CD4-positive, alpha-beta T cell treated with Interleukin-15 for 4 hours (primary cell): Measurements from ENCODE around the gene SYNC.
"Not testable (repeated sequence)": the region's sequence is repeated elsewhere in the genome, so short reads cannot be mapped to it uniquely, and the experiment has no call there.

Experiments used
- DNase-seq: peaks from one replicate; pipeline ENCODE4 v3.0.0-alpha.2; 2020; ENCODE audit warnings: low spot score

SYNC gene

DNA sequence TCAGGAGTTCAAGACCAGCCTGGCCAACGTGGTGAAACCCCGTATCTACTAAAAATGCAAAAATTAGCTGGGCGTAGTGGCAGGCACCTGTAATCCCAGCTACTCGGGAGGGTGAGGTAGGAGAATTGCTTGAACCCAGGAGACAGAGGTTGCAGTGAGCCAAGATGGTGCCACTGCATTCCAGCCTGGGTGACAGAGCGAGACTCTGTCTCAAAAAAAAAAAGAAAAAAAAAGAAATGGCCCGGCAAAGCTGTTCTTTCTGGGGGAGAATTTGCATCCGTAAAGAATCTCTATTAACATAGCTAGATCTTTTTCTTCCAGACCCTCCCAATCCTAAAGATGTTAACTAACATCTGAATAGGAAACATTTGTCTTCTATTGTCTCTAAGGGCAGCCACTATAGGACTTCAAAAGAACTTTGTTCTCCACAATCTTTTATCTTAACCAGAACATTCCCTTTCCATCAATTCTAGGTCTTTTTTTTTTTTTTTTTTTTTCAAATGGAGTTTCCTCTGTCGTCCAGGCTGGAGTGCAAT, 60.2 kb downstream of the SYNC start:
- DNase-seq, result not testable (repeated sequence)

DNA sequence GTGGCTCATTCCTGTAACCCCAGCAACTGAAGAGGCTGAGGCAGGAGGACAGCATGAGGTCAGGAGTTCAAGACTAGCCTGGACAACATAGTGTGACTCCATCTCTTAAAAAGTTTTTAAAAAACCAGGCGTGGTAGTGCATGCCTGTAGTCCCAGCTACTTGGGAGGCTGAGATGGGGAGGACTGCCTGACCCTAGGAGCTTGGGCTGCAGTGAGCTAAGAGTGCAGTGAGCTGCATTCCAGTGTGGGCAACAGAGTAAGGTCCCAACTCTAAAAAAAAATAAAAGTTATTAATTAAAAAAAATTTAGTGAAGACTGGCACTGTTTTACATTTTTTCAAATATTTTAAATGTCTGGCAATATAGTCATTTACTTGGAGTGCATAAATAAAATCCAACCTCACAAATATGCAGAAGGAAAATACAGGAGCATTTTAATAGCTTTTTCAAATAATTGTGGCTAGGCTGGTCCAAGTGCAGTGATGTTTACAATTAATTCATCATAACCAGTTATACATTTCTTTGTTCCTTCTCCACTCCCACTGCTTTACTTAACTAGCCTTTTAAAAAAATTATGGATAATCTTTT, 63.0 kb downstream of the SYNC start:
- DNase-seq, result no peak

DNA sequence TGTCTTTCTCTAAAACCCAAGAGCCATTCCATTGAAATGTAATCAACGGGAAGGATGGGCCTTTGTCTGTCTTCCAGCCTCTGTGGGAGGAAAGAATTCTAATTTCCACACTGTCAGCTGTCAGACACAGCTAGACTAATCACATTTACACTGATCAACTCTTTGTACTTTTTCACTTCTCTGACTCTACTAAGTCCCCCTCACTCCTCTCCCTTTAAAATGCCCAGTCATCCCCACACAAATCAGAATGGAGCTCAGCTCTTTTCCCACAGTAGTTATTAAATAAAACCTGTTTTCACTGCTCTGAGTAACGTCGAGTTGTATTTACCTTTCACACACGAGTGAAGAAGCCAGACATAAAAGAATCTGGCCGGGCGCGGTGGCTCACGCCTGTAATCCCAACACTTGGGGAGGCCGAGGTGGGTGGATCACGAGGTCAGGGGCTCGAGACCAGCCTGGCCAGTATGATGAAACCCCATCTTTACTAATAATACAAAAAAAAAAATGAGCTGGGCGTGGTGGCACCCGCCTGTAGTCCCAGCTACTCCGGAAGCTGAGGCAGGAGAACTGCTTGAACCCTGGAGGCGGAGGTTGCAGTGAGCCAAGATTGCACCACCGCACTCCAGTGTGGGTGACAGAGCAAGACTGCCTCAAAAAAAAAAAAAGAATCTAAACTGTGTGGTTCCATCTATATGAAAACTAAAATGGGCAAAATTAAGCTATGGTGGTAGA, 65.5 kb downstream of the SYNC start:
- no peak for DNase-seq

DNA sequence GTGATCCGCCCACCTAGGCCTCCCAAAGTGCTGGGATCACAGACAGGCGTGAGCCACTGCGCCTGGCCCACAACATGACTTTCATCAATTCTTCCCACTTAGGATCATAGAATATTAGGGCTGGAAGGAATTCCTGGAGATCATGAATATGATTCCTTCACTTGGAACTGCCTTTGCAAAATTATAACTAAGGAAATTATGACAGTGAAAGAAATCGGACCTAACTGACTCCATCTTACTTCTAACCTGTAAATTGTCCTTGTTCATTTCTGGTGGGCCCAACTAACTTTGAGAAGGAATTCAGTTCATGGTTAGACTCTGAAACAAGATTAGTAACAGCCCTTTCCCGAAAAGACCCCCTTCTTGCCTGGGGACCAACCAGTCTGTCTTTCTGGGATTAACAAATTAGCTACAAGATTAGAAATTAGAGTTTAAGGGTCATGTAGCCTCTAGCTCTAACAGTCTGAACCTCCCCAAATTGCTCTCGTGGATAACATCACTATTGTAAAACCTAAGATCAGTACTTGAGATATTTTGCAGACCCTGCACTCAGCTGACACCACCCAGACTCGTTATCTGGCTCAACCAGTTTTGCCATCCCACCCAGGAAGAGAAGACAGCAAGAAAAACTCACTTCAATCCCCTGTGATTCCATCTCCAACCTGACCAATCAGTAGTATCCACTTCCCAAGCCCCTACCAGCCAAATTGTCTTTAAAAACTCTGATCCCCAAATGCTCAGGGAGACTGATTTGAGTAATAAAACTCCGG, 66.9 kb downstream of the SYNC start:
- DNase-seq, result no peak

DNA sequence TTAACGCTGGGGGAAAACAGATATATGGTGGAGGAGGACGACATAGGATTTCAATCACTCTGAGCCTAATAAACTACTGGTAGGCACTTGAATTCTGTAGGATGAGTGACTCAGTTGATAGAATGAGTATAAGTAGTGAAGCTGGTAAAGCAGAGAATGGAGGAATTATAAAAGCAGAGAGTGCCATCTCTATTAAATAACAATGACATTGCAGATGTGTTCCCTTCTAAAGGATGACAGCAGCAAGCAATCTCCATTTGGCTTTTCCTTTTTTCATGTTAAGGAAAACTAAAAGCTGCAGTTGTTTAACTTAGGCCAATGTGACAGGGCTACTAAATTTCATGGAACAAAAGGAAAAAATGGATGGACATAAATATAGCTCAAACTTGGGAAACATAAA, 69.7 kb downstream of the SYNC start:
- DNase-seq, result no peak

GRCh38 chr1:32630173-32630572, 72.4 kb downstream of the SYNC start:
- not testable (repeated sequence) for DNase-seq
